Heart right ventricle (tissue), 16 donors: ENCODE measurements around the gene COX20. TPM values are rescaled to one million over a fixed set of nuclear protein-coding genes. Genes with fewer than 3 reads are reported as not detected.
"Not testable (repeated sequence)": the region's sequence is repeated elsewhere in the genome, so short reads cannot be mapped to it uniquely, and the experiment has no call there.

ENCODE experiments used
- ATAC-seq, 8 donors: fragments of 200-7000 bp; cut with Tn5 transposase; one replicate each; pipeline ENCODE4 v1.9.1; 2020; ENCODE audit warnings: mild to moderate bottlenecking in 8 of 8, moderate library complexity in 8 of 8, moderate number of reproducible peaks in 1 of 8
- DNase-seq, 2 donors: peaks; one replicate each; pipeline ENCODE4 v3.0.0-alpha.2; 2020
- H3K27ac ChIP-seq, 10 donors: fragments of 200-600 bp; sonication (generic) in 2 of 10; one replicate each; pipeline versions ENCODE4 v1.5.0 to v1.8.0; 2020 to 2022; ENCODE audit warnings: mild to moderate bottlenecking in 3 of 10
- H3K27me3 ChIP-seq, 7 donors: fragments of 200-600 bp; one replicate each; pipeline ENCODE4 v1.8.0; 2021 to 2022; ENCODE audit warnings: mild to moderate bottlenecking in 2 of 7
- H3K36me3 ChIP-seq, 9 donors: fragments of 200-600 bp; sonication (generic) in 1 of 9; one replicate each; pipeline versions ENCODE4 v1.5.0 to v1.8.0; 2020 to 2022; ENCODE audit warnings: mild to moderate bottlenecking in 2 of 9
- H3K4me1 ChIP-seq, 9 donors: fragments of 200-600 bp; sonication (generic) in 1 of 9; one replicate each; pipeline versions ENCODE4 v1.5.0 to v1.8.0; 2020 to 2022; ENCODE audit warnings: mild to moderate bottlenecking in 4 of 9
- H3K4me3 ChIP-seq, 10 donors: fragments of 200-600 bp; sonication (generic) in 2 of 10; one replicate each; pipeline versions ENCODE4 v1.5.0 to v1.8.0; 2020 to 2022; ENCODE audit warnings: mild to moderate bottlenecking in 7 of 10, moderate library complexity in 2 of 10
- H3K9me3 ChIP-seq, 11 donors: fragments of 200-600 bp in 10 of 11; sonication (generic) in 2 of 11; one replicate each; pipeline versions ENCODE4 v1.5.0 to v1.8.0; 2013 to 2022; ENCODE audit warnings: mild to moderate bottlenecking in 2 of 11, control low read depth in 1 of 11, moderate library complexity in 1 of 11
- CTCF ChIP-seq, 9 donors: fragments of 200-600 bp; sonication (generic) in 2 of 9; IDR thresholded peaks; one replicate each; pipeline versions ENCODE4 v1.5.0 to v1.8.0; 2021 to 2022; ENCODE audit warnings: antibody characterized with exemption in 9 of 9, mild to moderate bottlenecking in 5 of 9, moderate library complexity in 1 of 9
- WGBS, 2 donors: extraction: QIAGEN DNeasy Blood & Tissue Kit; methylation state at CpG; one replicate each; pipeline ENCODE4 v1.1.7; 2013; ENCODE audit warnings: inconsistent platforms in 1 of 2; 5-methylcytosine and 5-hydroxymethylcytosine counted together
- intact Hi-C, 10 donors: fragments of 100-400 bp; cut with DNase I; formaldehyde crosslinking; loops; one replicate each; pipeline versions ENCODE4 v1.11.1 to v1.14.2; 2022
- polyA plus RNA-seq, 2 donors: library from polyadenylated mRNA; stranded (reverse); fragments of 200-250 nt; gene quantifications; one replicate each; pipeline ENCODE4 v1.2.3, GENCODE V29; 2013
- total RNA-seq, 10 donors: library from RNA; stranded (reverse); fragmentation: NEBNext Ultra II Directional in 3 of 10; extraction: Animal tissue kit (Norgen Biotek cat#: 25700) in 3 of 10; gene quantifications; one replicate each; pipeline versions ENCODE4 v1.2.1 to v1.2.4, GENCODE V29; 2021 to 2023
- donor health status: Arrhythmogenic right ventricular cardiomyopathy.
- donor health status: ischemic (EF 13 %, LVEDD 7.1; RV severe dilation, severe dysfunction).
- donor health status: healthy with polysubstance abuse.
- donor health status: DM: no; HTN: yes; CAD: no.
- donor health status: DM: no; HTN: no; CAD: no.
- donor health status: ischemic (EF 25% LVEDD 6.9; RV normal size, moderate dysfunction).
- donor health status: ischemic (EF 25% LVEDD 5.7; RV mildly dilated, moderate dysfunction).
- donor health status: healthy.
- donor health status: DM: yes; HTN: yes; CAD: no.
- donor health status: Ischemic cardiomyopathy.
- donor health status: ischemic (EF 35%, LVEDD 5.7; RV mildly dilated, moderate dysfunction).
- donor health status: nonischemic (EF 11% LVEDD 7.7; RV severe dilation, severe dysfunction).
- donor health status: DM: yes; HTN: yes; CAD: no.
- donor health status: PGD.
- donor health status: ischemic (EF 29% LVEDD 5.4; RV normal size, mild dysfunction).
- donor health status: nonischemic (EF 23%, LVEDD 6.1; RV moderate dilation, normal function).

COX20 gene
- total and polyA plus RNA-seq, 12 donors: 56.6 to 139 (median 64.4) TPM

- Histone ChIP-seq H3K27ac (no peak overlapping the region), H3K9me3 (no peaks in the 10 kb centered on the region), H3K4me1 (peaks cover 0 to 11% (median 0%) of the 10 kb centered on the region in 9 donors), H3K27me3 (no peaks in the 10 kb centered on the region), H3K36me3 (no peaks in the 10 kb centered on the region), H3K4me3 (no peak overlapping the region)
- DNase-seq: no peak
- 32 to 41% methylated on average over 3 of the region's 3 CpGs for WGBS, 2 donors
- no peak for ATAC-seq
- intact Hi-C loops: no loop called here
- no peak for TF ChIP-seq CTCF (IDR thresholded peaks at IDR 0.05)
Observed at GRCh38 chr1:244821134-244821533, 14.3 kb upstream of the COX20 start.

- 92 to 96% methylated on average over 11 of the region's 11 CpGs for WGBS, 2 donors
- Histone ChIP-seq H3K27me3 (no peaks in the 10 kb centered on the region), H3K36me3 (no peaks in the 10 kb centered on the region), H3K9me3 (no peaks in the 10 kb centered on the region), H3K4me3 (no peak overlapping the region), H3K27ac (no peak overlapping the region), H3K4me1 (peaks cover 0 to 5% (median 0%) of the 10 kb centered on the region in 9 donors)
- no peak for TF ChIP-seq CTCF (IDR thresholded peaks at IDR 0.05)
- intact Hi-C loops: no loop called here
- no peak for ATAC-seq
- no peak for DNase-seq
Observed at GRCh38 chr1:244822878-244823277, 12.6 kb upstream of the COX20 start.

- no peak for TF ChIP-seq CTCF (IDR thresholded peaks at IDR 0.05)
- intact Hi-C loops: no loop called here
- H3K9me3 ChIP-seq: no peaks in the 10 kb centered on the region
- ATAC-seq (no peak), DNase-seq (no peak)
- no peak overlapping the region for H3K27ac ChIP-seq
- peaks cover 0 to 4% (median 0%) of the 10 kb centered on the region in 9 donors for H3K4me1 ChIP-seq
- H3K4me3 ChIP-seq: no peak overlapping the region
- 93 to 94% methylated on average over 4 of the region's 4 CpGs for WGBS, 2 donors
- H3K36me3 ChIP-seq: no peaks in the 10 kb centered on the region
- no peaks in the 10 kb centered on the region for H3K27me3 ChIP-seq
Observed at GRCh38 chr1:244826712-244827111, 8.7 kb upstream of the COX20 start.

- intact Hi-C loops: loop anchor here in 8 of 10 donors (5.0 to 10.0 kb wide), 5 partner anchors 134 to 214 kb away; partner anchors contain the start of gene DESI2 (in 2 of the 8)
- Histone ChIP-seq H3K27ac (no peak overlapping the region), H3K27me3 (no peaks in the 10 kb centered on the region), H3K36me3 (no peaks in the 10 kb centered on the region), H3K9me3 (no peaks in the 10 kb centered on the region), H3K4me3 (no peak overlapping the region), H3K4me1 (peaks cover 0 to 12% (median 6%) of the 10 kb centered on the region in 9 donors)
- no peak for ATAC-seq
- no peak for DNase-seq
- no peak for TF ChIP-seq CTCF (IDR thresholded peaks at IDR 0.05)
- 79 to 85% methylated on average over 3 of the region's 3 CpGs for WGBS, 2 donors
Observed at GRCh38 chr1:244830639-244831038, 4.8 kb upstream of the COX20 start.

GRCh38 chr1:244833260-244833659 lies 2.2 kb upstream of the COX20 start:
- intact Hi-C loops: loop anchor here in 8 of 10 donors (5.0 to 10.0 kb wide), 5 partner anchors 132 to 212 kb away; partner anchors contain the start of gene DESI2 (in 2 of the 8)
- H3K4me3 ChIP-seq: peak overlapping the region in 9 of 10 donors; percentile 49 to 87 (median 75)
- H3K36me3 ChIP-seq, ATAC-seq, H3K9me3 ChIP-seq, DNase-seq, H3K27me3 ChIP-seq: not testable (repeated sequence)
- H3K4me1 ChIP-seq: peaks cover 0 to 35% (median 26%) of the 10 kb centered on the region in 9 donors
- H3K27ac ChIP-seq: peak overlapping the region; percentile 96 to 100 (median 99)
- WGBS, 2 donors: 48 to 67% methylated on average over 8 of the region's 8 CpGs
